GM06990 (cell line): Measurements from ENCODE around the gene ELN.

Source experiments
- DNase-seq: peaks from one replicate; pipeline ENCODE4 v3.0.0-alpha.2; 2011; ENCODE audit not compliant: insufficient read length; ENCODE audit errors: extremely low read depth
- H3K27me3 ChIP-seq: replicated peaks from 2 replicates; pipeline ENCODE4 v1.6.0; 2011; ENCODE audit warnings: low read length; ENCODE audit not compliant: control insufficient read depth, insufficient read depth
- H3K36me3 ChIP-seq: 2 replicates; pipeline ENCODE4 v1.5.1; 2011; ENCODE audit warnings: low read length; ENCODE audit not compliant: control insufficient read depth, insufficient read depth
- H3K4me3 ChIP-seq: replicated peaks from 2 replicates; pipeline ENCODE4 v1.5.1; 2011; ENCODE audit warnings: low read depth, mild to moderate bottlenecking, control low read depth, low read length
- TF ChIP-seq, protein P1 (sequence below): IDR thresholded peaks from 2 replicates; pipeline ENCODE4 v1.5.1; 2011; ENCODE audit warnings: low read length, control low read depth, mild to moderate bottlenecking, inconsistent platforms; ENCODE audit not compliant: insufficient read depth, poor library complexity, severe bottlenecking

Gene ELN

DNA sequence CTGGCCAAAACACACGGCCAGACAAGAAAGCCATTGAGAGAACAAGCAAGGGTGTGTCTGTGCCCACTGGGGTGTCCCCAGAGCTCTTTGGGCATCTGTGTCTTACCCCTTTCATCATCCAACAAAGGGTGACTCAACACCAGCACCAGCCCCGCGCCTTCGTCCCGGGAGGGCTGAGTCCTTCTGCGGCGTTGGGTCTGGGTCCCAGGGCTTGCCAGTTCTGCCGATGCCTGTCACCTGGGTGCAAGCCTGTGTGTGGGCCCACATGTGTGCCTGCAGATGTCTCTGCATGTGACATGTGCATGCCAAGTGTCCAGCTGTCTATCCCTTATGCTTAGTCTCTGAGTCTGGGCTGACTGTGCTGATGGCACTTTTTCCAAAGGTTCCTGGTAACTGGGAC is 24.4 kb upstream of the ELN start:
- Histone ChIP-seq H3K4me3 (no peak overlapping the region), H3K36me3 (no peaks in the 10 kb centered on the region), H3K27me3 (no peaks in the 10 kb centered on the region)
- DNase-seq: no peak
- TF ChIP-seq, protein P1, sequence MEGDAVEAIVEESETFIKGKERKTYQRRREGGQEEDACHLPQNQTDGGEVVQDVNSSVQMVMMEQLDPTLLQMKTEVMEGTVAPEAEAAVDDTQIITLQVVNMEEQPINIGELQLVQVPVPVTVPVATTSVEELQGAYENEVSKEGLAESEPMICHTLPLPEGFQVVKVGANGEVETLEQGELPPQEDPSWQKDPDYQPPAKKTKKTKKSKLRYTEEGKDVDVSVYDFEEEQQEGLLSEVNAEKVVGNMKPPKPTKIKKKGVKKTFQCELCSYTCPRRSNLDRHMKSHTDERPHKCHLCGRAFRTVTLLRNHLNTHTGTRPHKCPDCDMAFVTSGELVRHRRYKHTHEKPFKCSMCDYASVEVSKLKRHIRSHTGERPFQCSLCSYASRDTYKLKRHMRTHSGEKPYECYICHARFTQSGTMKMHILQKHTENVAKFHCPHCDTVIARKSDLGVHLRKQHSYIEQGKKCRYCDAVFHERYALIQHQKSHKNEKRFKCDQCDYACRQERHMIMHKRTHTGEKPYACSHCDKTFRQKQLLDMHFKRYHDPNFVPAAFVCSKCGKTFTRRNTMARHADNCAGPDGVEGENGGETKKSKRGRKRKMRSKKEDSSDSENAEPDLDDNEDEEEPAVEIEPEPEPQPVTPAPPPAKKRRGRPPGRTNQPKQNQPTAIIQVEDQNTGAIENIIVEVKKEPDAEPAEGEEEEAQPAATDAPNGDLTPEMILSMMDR: no peak

DNA sequence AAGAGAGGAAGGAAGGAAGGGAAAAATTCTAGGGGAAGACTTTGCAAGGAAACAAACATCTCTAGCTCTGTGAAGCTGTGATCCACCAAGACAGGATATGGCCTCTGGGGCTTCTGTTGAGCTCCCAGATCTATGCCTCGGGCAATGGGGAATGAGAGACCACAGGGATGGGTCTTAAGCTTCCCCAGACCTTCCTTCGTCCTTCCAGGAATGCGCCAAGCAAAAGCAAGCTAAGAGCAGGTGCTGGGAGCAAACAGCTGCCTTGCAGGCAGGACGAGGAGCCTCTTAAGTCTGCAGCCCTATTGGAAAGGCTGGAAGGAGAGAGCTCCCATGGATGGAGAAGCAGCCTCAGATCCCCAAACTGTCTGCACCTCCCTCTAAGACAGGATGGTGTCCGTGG is 21.9 kb upstream of the ELN start:
- no peak for DNase-seq
- TF ChIP-seq, protein P1: no peak
- no peaks in the 10 kb centered on the region for H3K27me3 ChIP-seq

DNA sequence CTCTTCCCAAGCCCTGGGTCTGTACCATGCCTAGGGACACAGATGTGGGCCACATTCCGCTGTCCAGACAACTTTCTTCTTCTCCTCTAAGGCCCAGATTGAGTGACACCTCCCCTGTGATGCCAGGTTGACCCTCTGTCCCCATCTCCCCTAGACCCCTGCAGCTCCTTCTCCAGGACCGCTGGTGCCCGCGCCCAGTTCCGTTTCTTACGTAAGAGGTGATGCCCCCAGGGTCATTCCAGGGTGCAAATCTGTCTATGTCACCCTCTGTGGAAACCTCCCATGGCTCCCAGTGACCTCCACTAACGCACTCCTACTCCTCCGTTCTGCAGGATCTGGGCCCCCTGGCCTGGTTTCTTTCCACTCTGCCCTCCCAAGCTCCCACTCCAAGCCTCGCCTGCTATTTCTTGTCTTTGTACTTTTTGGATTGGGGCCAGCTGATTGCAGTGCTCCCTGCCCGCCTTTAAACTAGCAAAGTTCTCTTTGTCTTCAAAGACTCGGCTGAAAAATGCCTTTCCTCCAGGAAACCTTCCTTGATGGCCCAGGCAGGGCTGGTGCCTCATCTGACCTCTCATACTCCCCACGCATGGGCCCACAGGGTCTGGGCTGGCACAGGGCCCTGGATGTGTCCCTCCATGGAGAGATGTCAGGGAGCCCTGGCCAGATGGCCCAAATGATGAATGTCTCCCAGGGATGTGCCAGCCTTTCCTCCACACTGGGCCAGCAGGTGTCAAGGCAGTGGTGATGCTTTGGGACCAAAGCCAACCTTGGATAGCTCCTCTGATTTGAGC is 21.3 kb upstream of the ELN start:
- no peaks in the 10 kb centered on the region for H3K27me3 ChIP-seq
- TF ChIP-seq, protein P1: no peak
- no peak overlapping the region for H3K4me3 ChIP-seq
- DNase-seq: no peak
- no peaks in the 10 kb centered on the region for H3K36me3 ChIP-seq

More for the DNA sequence above, 21.9 kb upstream of the ELN start:
- Histone ChIP-seq H3K36me3 (no peaks in the 10 kb centered on the region), H3K4me3 (no peak overlapping the region)

DNA sequence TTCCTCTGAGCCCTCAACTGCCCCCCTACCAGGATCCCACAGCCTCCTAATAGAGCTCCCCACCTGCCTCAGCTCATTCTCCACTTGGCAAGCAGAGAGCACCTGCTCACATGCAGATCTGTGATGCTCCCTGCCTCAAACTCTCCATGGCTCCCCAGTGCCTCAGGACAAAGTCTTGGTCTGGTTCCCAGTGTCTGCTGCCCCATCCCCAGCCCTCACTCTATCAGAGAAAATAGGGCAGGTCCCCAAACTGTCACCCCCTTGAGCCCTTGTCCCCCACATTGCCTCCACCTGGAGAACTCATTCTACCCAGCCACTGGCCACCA is 20.8 kb upstream of the ELN start:
- no peak for DNase-seq
- TF ChIP-seq, protein P1: no peak
- no peaks in the 10 kb centered on the region for H3K36me3 ChIP-seq
- no peaks in the 10 kb centered on the region for H3K27me3 ChIP-seq
- H3K4me3 ChIP-seq: no peak overlapping the region

DNA sequence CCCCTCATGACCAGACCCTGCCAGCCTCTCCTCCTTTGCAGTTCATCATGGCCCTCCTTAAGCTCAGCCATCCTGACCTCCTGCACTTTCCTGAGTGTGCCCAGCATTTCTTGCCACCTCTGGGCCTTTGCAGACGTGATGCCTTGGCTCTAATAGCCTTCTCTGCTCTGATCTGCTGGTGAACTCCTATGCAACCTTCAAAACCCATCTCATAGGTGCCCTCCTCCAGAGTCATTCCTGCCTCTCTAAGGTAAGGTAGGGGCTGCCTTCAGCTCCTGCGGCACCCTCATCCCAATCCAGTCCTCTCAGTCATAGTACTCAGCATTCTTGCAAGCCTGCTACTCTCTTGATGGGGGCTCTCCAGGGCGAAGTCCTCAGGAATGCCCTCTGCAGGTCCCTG is 19.3 kb upstream of the ELN start:
- DNase-seq: no peak
- TF ChIP-seq, protein P1: no peak
- no peaks in the 10 kb centered on the region for H3K27me3 ChIP-seq
- no peaks in the 10 kb centered on the region for H3K36me3 ChIP-seq
- no peak overlapping the region for H3K4me3 ChIP-seq

DNA sequence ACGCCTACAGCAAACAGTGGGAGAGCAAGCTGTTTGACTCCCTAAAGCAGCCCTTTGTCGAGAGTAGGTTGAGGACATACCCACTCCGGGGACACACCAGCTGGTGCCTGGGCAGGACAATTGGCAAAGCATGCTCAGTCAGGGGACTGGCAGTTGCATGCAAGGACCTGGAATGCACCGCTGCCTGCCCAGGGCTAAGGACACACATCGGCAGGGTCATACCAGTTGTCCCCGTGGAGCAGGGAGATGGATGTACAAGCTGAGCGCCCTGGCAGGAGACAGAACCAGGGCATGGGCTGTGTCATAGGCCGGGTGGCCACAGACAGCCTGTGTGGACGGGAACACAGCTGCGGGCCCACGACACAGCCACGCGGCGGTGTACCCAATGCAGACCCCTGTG is 18.3 kb upstream of the ELN start:
- no peaks in the 10 kb centered on the region for H3K36me3 ChIP-seq
- no peak overlapping the region for H3K4me3 ChIP-seq
- TF ChIP-seq, protein P1: no peak
- no peak for DNase-seq
- H3K27me3 ChIP-seq: no peaks in the 10 kb centered on the region
